Activated CD4-positive, alpha-beta T cell treated with anti-CD3 and anti-CD28 coated beads for 36 hours (primary cell): ENCODE measurements around the gene KRT82. TPM values are rescaled to one million over a fixed set of nuclear protein-coding genes. Genes with fewer than 3 reads are reported as not detected.

ENCODE experiments used
- ATAC-seq: fragments of 200-7000 bp; cut with Tn5 transposase; one replicate; pipeline ENCODE4 v1.10.0; 2021; ENCODE audit warnings: mild to moderate bottlenecking, moderate library complexity
- CTCF ChIA-PET: fragments of 350-600 bp; sonication (Branson Sonifier 250); formaldehyde crosslinking; loops from one replicate; lab custom pipeline; 2021; ENCODE audit warnings: antibody characterized with exemption; lab: Charles Lee
- POLR2A ChIA-PET: fragments of 350-600 bp; sonication (Branson Sonifier 250); formaldehyde crosslinking; loops from one replicate; lab custom pipeline; 2021; ENCODE audit warnings: antibody characterized with exemption, inconsistent platforms; lab: Charles Lee
- DNase-seq: peaks from one replicate; pipeline ENCODE4 v3.0.0-alpha.2; 2020
- H3K27ac Mint-ChIP-seq: one replicate; pipeline ENCODE4 v1.8.0; 2021; ENCODE audit warnings: mixed read lengths
- H3K27me3 Mint-ChIP-seq: one replicate; pipeline ENCODE4 v1.8.0; 2021; ENCODE audit warnings: mixed read lengths
- H3K36me3 Mint-ChIP-seq: one replicate; pipeline ENCODE4 v1.8.0; 2021; ENCODE audit warnings: low read depth, mixed read lengths
- H3K4me1 Mint-ChIP-seq: one replicate; pipeline ENCODE4 v1.8.0; 2021; ENCODE audit warnings: mixed read lengths
- H3K4me3 Mint-ChIP-seq: one replicate; pipeline ENCODE4 v1.8.0; 2021; ENCODE audit warnings: mild to moderate bottlenecking, moderate library complexity, mixed read lengths
- H3K9me3 Mint-ChIP-seq: one replicate; pipeline ENCODE4 v1.8.0; 2021; ENCODE audit warnings: low read depth, mixed read lengths
- intact Hi-C, 2 experiments: fragments of 100-400 bp; cut with DNase I in 1 of 2; cut with micrococcal nuclease in 1 of 2; formaldehyde crosslinking; loops; one replicate each; pipeline versions ENCODE4 v1.14.2 to v1.15.1; 2022 to 2024; cut with DNase I, micrococcal nuclease
- total RNA-seq, 2 experiments: library from RNA; stranded (reverse); gene quantifications; one replicate each; pipeline ENCODE4 v1.2.3, GENCODE V29; 2021

Gene KRT82
- total RNA-seq, 2 experiments from 2014 or later: not detected

- H3K27me3 Mint-ChIP-seq: peaks cover 4% of the 10 kb centered on the region
- H3K27ac Mint-ChIP-seq: no peak within 1 kb of the TSS
- DNase-seq (no peak), ATAC-seq (no peak)
- intact Hi-C loops: no loop called here
- no peaks in the 10 kb centered on the region for H3K36me3 Mint-ChIP-seq
- ChIA-PET POLR2A (no interaction called here), CTCF (no interaction called here)
- H3K4me3 Mint-ChIP-seq: no peak within 1 kb of the TSS
- no peaks in the 10 kb centered on the region for H3K4me1 Mint-ChIP-seq
- H3K9me3 Mint-ChIP-seq: no peaks in the 10 kb centered on the region
Measured at GRCh38 chr12:52434081-52434733, 28.1 kb upstream of the KRT82 start, which contains the start of gene KRT75. Gene KRT75 (minus strand): TSS chr12:52434371. CDS start chr12:52434304, 67 bp downstream.

- DNase-seq (no peak), ATAC-seq (no peak)
- CTCF ChIA-PET: no interaction called here
- Mint-ChIP-seq H3K4me3 (no peak overlapping the region), H3K27ac (no peak overlapping the region), H3K4me1 (no peaks in the 10 kb centered on the region), H3K27me3 (peaks cover 4% of the 10 kb centered on the region), H3K9me3 (no peaks in the 10 kb centered on the region), H3K36me3 (no peaks in the 10 kb centered on the region)
- POLR2A ChIA-PET: no interaction called here
- intact Hi-C loops: no loop called here
Measured at GRCh38 chr12:52433501-52434080, 27.5 kb upstream of the KRT82 start.

- no peaks in the 10 kb centered on the region for H3K36me3 Mint-ChIP-seq
- ChIA-PET CTCF (interaction anchor here (0.6 kb wide), 1 partner anchor 74 kb away, joined by 3 read pairs; no protein-coding TSS in a partner anchor), POLR2A (no interaction called here)
Measured at GRCh38 chr12:52432559-52433207, 26.5 kb upstream of the KRT82 start.

GRCh38 chr12:52428121-52428520 lies 22.0 kb upstream of the KRT82 start:
- intact Hi-C loops: no loop called here
- Mint-ChIP-seq H3K4me1 (no peaks in the 10 kb centered on the region), H3K27ac (no peak overlapping the region), H3K4me3 (no peak overlapping the region), H3K27me3 (no peaks in the 10 kb centered on the region), H3K36me3 (no peaks in the 10 kb centered on the region), H3K9me3 (no peaks in the 10 kb centered on the region)
- ChIA-PET CTCF (interaction anchor here (0.6 to 1.3 kb wide), 5 partner anchors 9 to 1318 kb away, joined by 3 to 4 read pairs (median 3); no protein-coding TSS in a partner anchor), POLR2A (no interaction called here)
- ATAC-seq (no peak), DNase-seq (peak; percentile 12)

More at GRCh38 chr12:52432559-52433207, 26.5 kb upstream of the KRT82 start:
- Mint-ChIP-seq H3K27me3 (peaks cover 4% of the 10 kb centered on the region), H3K4me3 (no peak overlapping the region), H3K27ac (no peak overlapping the region), H3K9me3 (no peaks in the 10 kb centered on the region), H3K4me1 (no peaks in the 10 kb centered on the region)
- ATAC-seq: no peak
- DNase-seq: no peak
- intact Hi-C loops: no loop called here

DNA sequence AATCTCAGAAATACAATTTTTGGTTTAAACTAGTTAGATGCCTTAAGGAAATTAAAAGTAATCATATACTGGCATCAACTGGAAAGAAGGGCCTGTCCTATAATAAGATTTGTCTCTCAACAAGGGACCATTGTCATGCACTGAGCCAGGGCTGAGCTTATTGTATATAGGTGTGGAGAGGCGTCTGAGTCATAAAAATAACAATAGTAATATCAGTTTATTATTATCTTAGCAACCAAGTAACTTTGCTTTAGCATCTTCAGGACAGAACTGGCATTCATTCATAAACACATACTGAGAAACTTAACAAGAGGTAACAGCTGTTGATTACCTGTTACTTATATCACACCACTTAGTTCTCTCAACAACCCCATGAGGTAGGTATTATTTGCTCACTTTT lies 20.9 kb upstream of the KRT82 start:
- DNase-seq (no peak), ATAC-seq (no peak)
- ChIA-PET POLR2A (no interaction called here), CTCF (interaction anchor here (0.6 to 1.3 kb wide), 4 partner anchors 84 to 458 kb away, joined by 3 to 4 read pairs (median 3); no protein-coding TSS in a partner anchor)
- Mint-ChIP-seq H3K36me3 (no peaks in the 10 kb centered on the region), H3K4me1 (no peaks in the 10 kb centered on the region), H3K4me3 (no peak overlapping the region), H3K27me3 (no peaks in the 10 kb centered on the region), H3K27ac (no peak overlapping the region), H3K9me3 (no peaks in the 10 kb centered on the region)
- intact Hi-C loops: no loop called here

DNA sequence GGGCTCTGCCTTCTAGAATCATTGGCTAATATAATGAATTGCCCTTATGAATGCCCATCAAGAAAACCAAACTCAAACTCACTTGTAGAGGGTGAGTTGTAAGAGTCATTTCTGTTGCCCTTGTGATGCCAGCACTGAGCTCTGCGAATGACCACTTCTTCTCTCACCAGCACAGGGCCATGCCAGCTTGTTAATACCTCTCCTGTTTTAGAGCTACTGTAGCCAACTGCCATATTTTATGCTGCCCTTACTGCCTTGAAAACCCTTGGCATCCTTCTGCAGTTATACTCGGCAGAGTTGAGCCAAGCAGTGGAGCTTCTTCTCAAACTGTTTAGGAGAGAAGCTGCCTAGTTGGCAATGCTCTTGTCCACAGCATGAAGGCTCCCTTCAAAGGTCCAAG lies 19.9 kb upstream of the KRT82 start:
- ATAC-seq (no peak), DNase-seq (no peak)
- Mint-ChIP-seq H3K4me3 (no peak overlapping the region), H3K27me3 (no peaks in the 10 kb centered on the region), H3K4me1 (no peaks in the 10 kb centered on the region), H3K27ac (no peak overlapping the region), H3K9me3 (no peaks in the 10 kb centered on the region), H3K36me3 (no peaks in the 10 kb centered on the region)
- intact Hi-C loops: no loop called here
- POLR2A ChIA-PET: no interaction called here
- CTCF ChIA-PET: no interaction called here

DNA sequence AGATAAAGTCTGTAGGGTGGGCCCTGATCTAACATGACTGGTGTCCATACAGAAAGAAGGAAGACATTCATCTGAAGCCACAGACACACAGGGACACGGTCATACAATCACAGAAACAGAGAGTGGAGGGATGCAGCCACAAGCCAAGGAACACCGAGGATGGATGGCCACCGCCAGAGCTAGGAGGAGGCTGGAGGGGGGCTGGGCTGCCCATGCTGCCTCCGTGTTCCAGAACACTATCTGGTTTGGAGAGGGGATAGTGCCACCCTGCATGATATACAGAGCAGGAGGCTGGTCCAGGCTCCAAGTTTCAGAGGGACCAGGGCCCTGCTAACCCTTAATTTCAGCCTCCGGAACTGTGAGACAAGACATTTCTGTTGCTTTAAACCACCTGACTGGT lies 19.3 kb upstream of the KRT82 start:
- POLR2A ChIA-PET: no interaction called here
- no peak overlapping the region for H3K4me3 Mint-ChIP-seq
- H3K9me3 Mint-ChIP-seq: no peaks in the 10 kb centered on the region
- H3K4me1 Mint-ChIP-seq: no peaks in the 10 kb centered on the region
- H3K36me3 Mint-ChIP-seq: no peaks in the 10 kb centered on the region
- CTCF ChIA-PET: no interaction called here
- no peaks in the 10 kb centered on the region for H3K27me3 Mint-ChIP-seq
- no peak overlapping the region for H3K27ac Mint-ChIP-seq
- ATAC-seq (no peak), DNase-seq (no peak)
- intact Hi-C loops: no loop called here

DNA sequence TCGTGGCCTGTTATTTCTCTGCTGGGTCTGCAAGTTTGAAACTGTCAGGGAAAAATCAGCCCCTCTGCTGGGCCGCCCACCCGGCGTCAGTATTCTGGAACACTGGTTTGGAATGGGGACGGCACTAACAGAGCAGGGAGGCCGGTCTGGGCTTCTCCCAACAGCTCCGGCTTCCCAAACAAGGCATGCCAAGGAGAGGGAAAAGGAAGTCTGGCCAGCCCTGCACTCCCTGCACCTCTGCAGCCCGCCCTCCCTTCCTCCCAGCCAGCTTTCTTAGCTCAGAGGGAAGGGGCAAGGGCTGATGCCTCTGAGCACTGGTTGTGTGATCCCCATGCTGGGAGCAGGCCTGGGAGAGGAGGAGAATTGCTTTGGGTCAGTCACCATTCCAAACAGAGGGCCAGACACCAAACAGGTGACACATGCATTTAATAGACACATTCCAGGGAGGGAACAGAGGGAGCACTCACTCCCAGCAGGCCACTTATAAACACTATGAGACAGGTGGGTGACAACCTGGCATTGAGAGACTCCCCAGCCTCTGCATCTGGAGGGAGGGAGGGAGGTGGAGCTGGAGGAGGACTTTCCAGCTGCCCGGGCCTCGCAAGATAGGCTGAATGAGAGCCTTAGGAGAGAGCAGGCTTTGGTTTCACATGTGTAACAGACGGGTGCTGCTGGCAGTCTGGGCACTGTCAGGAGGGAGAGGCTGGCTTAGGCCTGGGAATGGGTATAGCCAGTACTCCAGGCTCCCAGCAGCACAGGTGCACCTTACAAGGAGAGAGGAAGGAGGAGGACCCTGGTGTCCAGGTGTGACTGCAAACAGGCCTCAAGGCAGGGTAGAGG lies 17.7 kb upstream of the KRT82 start:
- CTCF ChIA-PET: no interaction called here
- no peaks in the 10 kb centered on the region for H3K36me3 Mint-ChIP-seq
- POLR2A ChIA-PET: no interaction called here
- H3K4me1 Mint-ChIP-seq: no peaks in the 10 kb centered on the region
- H3K27ac Mint-ChIP-seq: no peak overlapping the region
- ATAC-seq: no peak
- H3K9me3 Mint-ChIP-seq: no peaks in the 10 kb centered on the region
- no peak overlapping the region for H3K4me3 Mint-ChIP-seq
- intact Hi-C loops: no loop called here
- no peaks in the 10 kb centered on the region for H3K27me3 Mint-ChIP-seq
- DNase-seq: no peak

GRCh38 chr12:52423035-52423434 lies 16.9 kb upstream of the KRT82 start:
- no peak overlapping the region for H3K27ac Mint-ChIP-seq
- ATAC-seq (no peak), DNase-seq (no peak)
- ChIA-PET POLR2A (no interaction called here), CTCF (interaction anchor here (0.6 kb wide), 1 partner anchor 695 kb away, joined by 4 read pairs; no protein-coding TSS in a partner anchor)
- intact Hi-C loops: no loop called here
- no peaks in the 10 kb centered on the region for H3K4me1 Mint-ChIP-seq
- H3K4me3 Mint-ChIP-seq: no peak overlapping the region
- H3K27me3 Mint-ChIP-seq: no peaks in the 10 kb centered on the region
- no peaks in the 10 kb centered on the region for H3K36me3 Mint-ChIP-seq
- H3K9me3 Mint-ChIP-seq: no peaks in the 10 kb centered on the region

- H3K27ac Mint-ChIP-seq: no peak overlapping the region
Measured at GRCh38 chr12:52419656-52420055, 13.5 kb upstream of the KRT82 start.

GRCh38 chr12:52418576-52419110 lies 12.5 kb upstream of the KRT82 start:
- no peak overlapping the region for H3K27ac Mint-ChIP-seq
- intact Hi-C loops: no loop called here
- ChIA-PET POLR2A (no interaction called here), CTCF (no interaction called here)
- no peaks in the 10 kb centered on the region for H3K27me3 Mint-ChIP-seq
- H3K4me3 Mint-ChIP-seq: no peak overlapping the region
- H3K4me1 Mint-ChIP-seq: no peaks in the 10 kb centered on the region
- ATAC-seq (no peak), DNase-seq (no peak)
- no peaks in the 10 kb centered on the region for H3K36me3 Mint-ChIP-seq
- no peaks in the 10 kb centered on the region for H3K9me3 Mint-ChIP-seq

More at GRCh38 chr12:52419656-52420055, 13.5 kb upstream of the KRT82 start:
- ChIA-PET CTCF (interaction anchor here (0.6 to 0.7 kb wide), 2 partner anchors 9 to 1685 kb away, joined by 3 to 4 read pairs; no protein-coding TSS in a partner anchor), POLR2A (no interaction called here)
- Mint-ChIP-seq H3K27me3 (no peaks in the 10 kb centered on the region), H3K4me3 (no peak overlapping the region), H3K36me3 (no peaks in the 10 kb centered on the region), H3K4me1 (no peaks in the 10 kb centered on the region), H3K9me3 (no peaks in the 10 kb centered on the region)
- DNase-seq (no peak), ATAC-seq (no peak)
- intact Hi-C loops: no loop called here
